Measurements from ENCODE around the gene CCDC159. TPM values are rescaled to one million over a fixed set of nuclear protein-coding genes. Genes with fewer than 3 reads are reported as not detected.
"Not testable (repeated sequence)": the region's sequence is repeated elsewhere in the genome, so short reads cannot be mapped to it uniquely, and the experiment has no call there.

CCDC159 gene
- total RNA-seq, 2 donors from 2014 or later, result 12.2 to 15.2 TPM

- H3K27ac ChIP-seq (ENCODE audit: low read depth, low read length), result no peak overlapping the region
- no peak overlapping the region for H3K27ac Mint-ChIP-seq
- H3K4me1 ChIP-seq (ENCODE audit: control insufficient read depth, insufficient read depth, low read length), result no peaks in the 10 kb centered on the region
- WGBS, 2 experiments (ENCODE audit: insufficient coverage in 1 of 2, insufficient read length in 1 of 2), result 83 to 89% methylated on average over 4 of the region's 4 CpGs
- H3K36me3 ChIP-seq (ENCODE audit: control insufficient read depth, insufficient read depth, low read length), result peaks cover 33% of the 10 kb centered on the region
- no peaks in the 10 kb centered on the region for H3K27me3 Mint-ChIP-seq (ENCODE audit: insufficient read depth)
- H3K36me3 Mint-ChIP-seq (ENCODE audit: low read depth), result peaks cover 49% of the 10 kb centered on the region
- H3K9me3 ChIP-seq (ENCODE audit: control insufficient read depth, low read length), result no peaks in the 10 kb centered on the region
- H3K4me3 ChIP-seq (ENCODE audit: low read length), result no peak overlapping the region
- no peaks in the 10 kb centered on the region for H3K27me3 ChIP-seq (ENCODE audit: control insufficient read depth, insufficient read depth, low read length, poor library complexity, severe bottlenecking)
- H3K4me3 Mint-ChIP-seq, result no peak overlapping the region
- DNase-seq, result no peak
- no peaks in the 10 kb centered on the region for H3K4me1 Mint-ChIP-seq
- no peak for TF ChIP-seq CTCF (conservative IDR thresholded peaks at IDR 0.05)
- H3K9ac ChIP-seq (ENCODE audit: extremely low read depth, low read length, poor library complexity, severe bottlenecking), result no peak overlapping the region
- H3K9me3 Mint-ChIP-seq, result no peaks in the 10 kb centered on the region
These were observed 16.2 kb upstream of the CCDC159 start for GRCh38 chr19:11330127-11330526.

GRCh38 chr19:11331502-11331901, 14.8 kb upstream of the CCDC159 start:
- H3K27me3 ChIP-seq (ENCODE audit: control insufficient read depth, insufficient read depth, low read length, poor library complexity, severe bottlenecking), result no peaks in the 10 kb centered on the region
- Mint-ChIP-seq H3K27me3 (ENCODE audit: insufficient read depth) (no peaks in the 10 kb centered on the region), H3K27ac (no peak overlapping the region), H3K4me3 (no peak overlapping the region), H3K9me3 (peaks cover 2% of the 10 kb centered on the region), H3K36me3 (ENCODE audit: low read depth) (peaks cover 62% of the 10 kb centered on the region), H3K4me1 (no peaks in the 10 kb centered on the region)
- no peak for TF ChIP-seq CTCF (conservative IDR thresholded peaks at IDR 0.05)
- 93 to 98% methylated on average over 4 of the region's 4 CpGs for WGBS, 2 experiments (ENCODE audit: insufficient coverage in 1 of 2, insufficient read length in 1 of 2)
- no peaks in the 10 kb centered on the region for H3K4me1 ChIP-seq (ENCODE audit: control insufficient read depth, insufficient read depth, low read length)
- H3K9me3 ChIP-seq (ENCODE audit: control insufficient read depth, low read length), result no peaks in the 10 kb centered on the region
- no peak overlapping the region for H3K27ac ChIP-seq (ENCODE audit: low read depth, low read length)
- DNase-seq, result no peak
- no peak overlapping the region for H3K4me3 ChIP-seq (ENCODE audit: low read length)
- H3K9ac ChIP-seq (ENCODE audit: extremely low read depth, low read length, poor library complexity, severe bottlenecking), result no peak overlapping the region
- peaks cover 45% of the 10 kb centered on the region for H3K36me3 ChIP-seq (ENCODE audit: control insufficient read depth, insufficient read depth, low read length)

GRCh38 chr19:11332822-11333221, 13.5 kb upstream of the CCDC159 start:
- Mint-ChIP-seq H3K4me3 (no peak overlapping the region), H3K4me1 (no peaks in the 10 kb centered on the region), H3K36me3 (ENCODE audit: low read depth) (peaks cover 61% of the 10 kb centered on the region), H3K9me3 (peaks cover 2% of the 10 kb centered on the region), H3K27me3 (ENCODE audit: insufficient read depth) (no peaks in the 10 kb centered on the region), H3K27ac (no peak overlapping the region)
- Histone ChIP-seq H3K9me3 (ENCODE audit: control insufficient read depth, low read length) (no peaks in the 10 kb centered on the region), H3K4me3 (ENCODE audit: low read length) (no peak overlapping the region), H3K36me3 (ENCODE audit: control insufficient read depth, insufficient read depth, low read length) (peaks cover 49% of the 10 kb centered on the region), H3K9ac (ENCODE audit: extremely low read depth, low read length, poor library complexity, severe bottlenecking) (no peak overlapping the region), H3K27ac (ENCODE audit: low read depth, low read length) (no peak overlapping the region), H3K27me3 (ENCODE audit: control insufficient read depth, insufficient read depth, low read length, poor library complexity, severe bottlenecking) (no peaks in the 10 kb centered on the region), H3K4me1 (ENCODE audit: control insufficient read depth, insufficient read depth, low read length) (peaks cover under 1% of the 10 kb centered on the region)
- no peak for DNase-seq
- TF ChIP-seq CTCF (conservative IDR thresholded peaks at IDR 0.05), result no peak
- WGBS, 2 experiments (ENCODE audit: insufficient coverage in 1 of 2, insufficient read length in 1 of 2), result 71 to 96% methylated on average over 1 to 5 of the region's 5 CpGs

- H3K36me3 Mint-ChIP-seq (ENCODE audit: low read depth), result peaks cover 60% of the 10 kb centered on the region
- H3K4me1 Mint-ChIP-seq; H3K27me3 Mint-ChIP-seq (ENCODE audit: insufficient read depth); H3K27ac Mint-ChIP-seq; H3K9ac ChIP-seq (ENCODE audit: extremely low read depth, low read length, poor library complexity, severe bottlenecking); H3K4me1 ChIP-seq (ENCODE audit: control insufficient read depth, insufficient read depth, low read length); DNase-seq; H3K27me3 ChIP-seq (ENCODE audit: control insufficient read depth, insufficient read depth, low read length, poor library complexity, severe bottlenecking); H3K4me3 ChIP-seq (ENCODE audit: low read length); H3K27ac ChIP-seq (ENCODE audit: low read depth, low read length); H3K9me3 Mint-ChIP-seq; H3K4me3 Mint-ChIP-seq; H3K9me3 ChIP-seq (ENCODE audit: control insufficient read depth, low read length): not testable (repeated sequence)
- WGBS, 2 experiments (ENCODE audit: insufficient coverage in 1 of 2, insufficient read length in 1 of 2), result 87 to 95% methylated on average over 9 of the region's 9 CpGs
- H3K36me3 ChIP-seq (ENCODE audit: control insufficient read depth, insufficient read depth, low read length), result peaks cover 48% of the 10 kb centered on the region
These were observed 12.5 kb upstream of the CCDC159 start for GRCh38 chr19:11333838-11334237.

Measured in endodermal cell (in vitro differentiated cells).